ENCODE measurements around the gene TCAP. TPM values are rescaled to one million over a fixed set of nuclear protein-coding genes. Genes with fewer than 3 reads are reported as not detected.
A peak's percentile ranks its signal among the peaks of the same experiment; 100 is the strongest.
"Not testable (repeated sequence)": the region's sequence is repeated elsewhere in the genome, so short reads cannot be mapped to it uniquely, and the experiment has no call there.

TCAP gene
- total RNA-seq, 1 donor from 2014 or later: 2.3 TPM

DNA sequence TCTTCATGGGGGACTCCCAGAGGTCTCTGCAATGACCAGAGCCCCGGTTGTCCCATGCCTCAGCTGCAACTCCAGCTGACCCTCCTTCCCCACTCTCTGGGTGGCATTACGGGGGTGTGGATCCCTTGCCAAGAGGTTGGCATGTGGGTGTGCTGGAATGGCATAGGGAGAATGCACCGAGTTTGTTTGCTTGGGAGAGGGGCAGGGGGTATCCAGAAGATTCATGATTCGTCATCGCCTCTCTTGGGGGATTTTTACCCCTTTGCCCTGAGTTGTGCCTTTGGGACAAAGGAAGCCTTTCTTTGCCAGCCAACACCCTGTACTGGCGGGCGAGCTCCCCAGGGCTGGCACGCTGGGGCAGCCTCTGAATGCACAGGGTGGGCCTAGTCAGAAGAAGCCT is 41.2 kb downstream of the TCAP start:
- H3K9me3 Mint-ChIP-seq (ENCODE audit: unreplicated experiment): peaks cover 11% of the 10 kb centered on the region
- DNase-seq: no peak
- TF ChIP-seq, protein P1, sequence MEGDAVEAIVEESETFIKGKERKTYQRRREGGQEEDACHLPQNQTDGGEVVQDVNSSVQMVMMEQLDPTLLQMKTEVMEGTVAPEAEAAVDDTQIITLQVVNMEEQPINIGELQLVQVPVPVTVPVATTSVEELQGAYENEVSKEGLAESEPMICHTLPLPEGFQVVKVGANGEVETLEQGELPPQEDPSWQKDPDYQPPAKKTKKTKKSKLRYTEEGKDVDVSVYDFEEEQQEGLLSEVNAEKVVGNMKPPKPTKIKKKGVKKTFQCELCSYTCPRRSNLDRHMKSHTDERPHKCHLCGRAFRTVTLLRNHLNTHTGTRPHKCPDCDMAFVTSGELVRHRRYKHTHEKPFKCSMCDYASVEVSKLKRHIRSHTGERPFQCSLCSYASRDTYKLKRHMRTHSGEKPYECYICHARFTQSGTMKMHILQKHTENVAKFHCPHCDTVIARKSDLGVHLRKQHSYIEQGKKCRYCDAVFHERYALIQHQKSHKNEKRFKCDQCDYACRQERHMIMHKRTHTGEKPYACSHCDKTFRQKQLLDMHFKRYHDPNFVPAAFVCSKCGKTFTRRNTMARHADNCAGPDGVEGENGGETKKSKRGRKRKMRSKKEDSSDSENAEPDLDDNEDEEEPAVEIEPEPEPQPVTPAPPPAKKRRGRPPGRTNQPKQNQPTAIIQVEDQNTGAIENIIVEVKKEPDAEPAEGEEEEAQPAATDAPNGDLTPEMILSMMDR (IDR thresholded peaks at IDR 0.05; ENCODE audit: partially characterized antibody, unreplicated experiment): no peak
- H3K27ac Mint-ChIP-seq (ENCODE audit: unreplicated experiment): no peak overlapping the region
- peaks cover 2% of the 10 kb centered on the region for H3K27me3 Mint-ChIP-seq (ENCODE audit: unreplicated experiment)
- H3K4me1 Mint-ChIP-seq (ENCODE audit: low read depth, unreplicated experiment): peaks cover 11% of the 10 kb centered on the region
- no peaks in the 10 kb centered on the region for H3K36me3 Mint-ChIP-seq (ENCODE audit: unreplicated experiment)
- no peak overlapping the region for H3K4me3 Mint-ChIP-seq (ENCODE audit: unreplicated experiment)

DNA sequence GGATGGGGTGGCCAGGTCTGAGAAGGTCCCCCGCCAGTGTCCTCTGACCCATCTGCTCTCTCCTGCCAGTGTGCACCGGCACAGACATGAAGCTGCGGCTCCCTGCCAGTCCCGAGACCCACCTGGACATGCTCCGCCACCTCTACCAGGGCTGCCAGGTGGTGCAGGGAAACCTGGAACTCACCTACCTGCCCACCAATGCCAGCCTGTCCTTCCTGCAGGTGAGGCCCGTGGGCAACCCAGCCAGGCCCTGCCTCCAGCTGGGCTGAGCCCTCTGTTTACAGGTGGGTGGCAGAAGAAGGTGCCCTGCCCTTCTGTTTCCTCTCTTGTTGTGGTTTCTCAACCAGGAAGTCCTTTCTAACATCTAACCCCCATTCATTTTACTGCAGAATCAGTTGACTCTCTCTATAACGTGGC is 41.8 kb downstream of the TCAP start:
- Mint-ChIP-seq H3K36me3 (ENCODE audit: unreplicated experiment) (no peaks in the 10 kb centered on the region), H3K27me3 (ENCODE audit: unreplicated experiment) (peaks cover 2% of the 10 kb centered on the region), H3K4me1 (ENCODE audit: low read depth, unreplicated experiment) (peaks cover 14% of the 10 kb centered on the region), H3K27ac (ENCODE audit: unreplicated experiment) (no peak overlapping the region), H3K4me3 (ENCODE audit: unreplicated experiment) (no peak overlapping the region), H3K9me3 (ENCODE audit: unreplicated experiment) (peaks cover 11% of the 10 kb centered on the region)
- DNase-seq: no peak
- TF ChIP-seq, protein P1 (IDR thresholded peaks at IDR 0.05; ENCODE audit: partially characterized antibody, unreplicated experiment): no peak

- Mint-ChIP-seq H3K4me3 (ENCODE audit: unreplicated experiment) (peak overlapping the region; percentile 81), H3K4me1 (ENCODE audit: low read depth, unreplicated experiment) (peaks cover 14% of the 10 kb centered on the region), H3K9me3 (ENCODE audit: unreplicated experiment) (peaks cover 11% of the 10 kb centered on the region), H3K27ac (ENCODE audit: unreplicated experiment) (peak overlapping the region; percentile 81), H3K27me3 (ENCODE audit: unreplicated experiment) (peaks cover 2% of the 10 kb centered on the region), H3K36me3 (ENCODE audit: unreplicated experiment) (no peaks in the 10 kb centered on the region)
- TF ChIP-seq, protein P1 (IDR thresholded peaks at IDR 0.05; ENCODE audit: partially characterized antibody, unreplicated experiment): no peak
- DNase-seq: no peak
Measured at GRCh38 chr17:39709319-39709997, 44.3 kb downstream of the TCAP start.

GRCh38 chr17:39709998-39710964 is 45.1 kb downstream of the TCAP start:
- Mint-ChIP-seq H3K36me3 (ENCODE audit: unreplicated experiment) (no peaks in the 10 kb centered on the region), H3K4me1 (ENCODE audit: low read depth, unreplicated experiment) (peaks cover 14% of the 10 kb centered on the region), H3K4me3 (ENCODE audit: unreplicated experiment) (no peak overlapping the region), H3K27ac (ENCODE audit: unreplicated experiment) (peak overlapping the region; percentile 43), H3K9me3 (ENCODE audit: unreplicated experiment) (peaks cover 11% of the 10 kb centered on the region), H3K27me3 (ENCODE audit: unreplicated experiment) (peaks cover 2% of the 10 kb centered on the region)
- TF ChIP-seq, protein P1 (IDR thresholded peaks at IDR 0.05; ENCODE audit: partially characterized antibody, unreplicated experiment): no peak
- no peak for DNase-seq

DNA sequence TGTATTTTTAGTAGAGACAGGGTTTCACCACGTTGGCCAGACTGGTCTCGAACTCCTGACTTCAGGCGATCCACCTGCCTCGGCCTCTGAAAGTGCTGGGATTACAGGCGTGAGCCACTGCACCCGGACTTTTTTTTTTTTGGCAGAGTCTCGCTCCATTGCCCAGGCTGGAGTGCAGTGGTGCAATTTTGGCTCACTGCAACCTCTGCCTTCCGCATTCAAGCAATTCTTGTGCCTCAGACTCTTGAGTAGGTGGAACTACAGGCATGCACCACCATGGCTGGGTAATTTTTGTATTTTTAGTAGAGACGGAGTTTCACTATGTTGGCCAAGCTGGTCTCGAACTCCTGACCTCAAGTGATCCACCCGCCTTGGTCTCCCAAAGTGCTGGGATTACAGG is 45.9 kb downstream of the TCAP start:
- H3K27me3 Mint-ChIP-seq (ENCODE audit: unreplicated experiment); H3K27ac Mint-ChIP-seq (ENCODE audit: unreplicated experiment); H3K4me3 Mint-ChIP-seq (ENCODE audit: unreplicated experiment); H3K36me3 Mint-ChIP-seq (ENCODE audit: unreplicated experiment); DNase-seq: not testable (repeated sequence)
- peaks cover 14% of the 10 kb centered on the region for H3K4me1 Mint-ChIP-seq (ENCODE audit: low read depth, unreplicated experiment)
- peaks cover 11% of the 10 kb centered on the region for H3K9me3 Mint-ChIP-seq (ENCODE audit: unreplicated experiment)
